Forelimb muscle (tissue), 1 donor: ENCODE data around the gene NTNG2. TPM values are rescaled to one million over a fixed set of nuclear protein-coding genes. Genes with fewer than 3 reads are reported as not detected.

ENCODE experiments used
- DNase-seq: peaks from one replicate; pipeline ENCODE4 v3.0.0-alpha.2; 2013; ENCODE audit warnings: low read depth
- polyA plus RNA-seq: library from polyadenylated mRNA; unstranded; fragments of 120-200 nt; gene quantifications from one replicate; pipeline ENCODE4 v1.2.1, GENCODE V29; 2013; ENCODE audit not compliant: insufficient read length

NTNG2 gene
- polyA plus RNA-seq, 1 donor, result 0.25 TPM

DNA sequence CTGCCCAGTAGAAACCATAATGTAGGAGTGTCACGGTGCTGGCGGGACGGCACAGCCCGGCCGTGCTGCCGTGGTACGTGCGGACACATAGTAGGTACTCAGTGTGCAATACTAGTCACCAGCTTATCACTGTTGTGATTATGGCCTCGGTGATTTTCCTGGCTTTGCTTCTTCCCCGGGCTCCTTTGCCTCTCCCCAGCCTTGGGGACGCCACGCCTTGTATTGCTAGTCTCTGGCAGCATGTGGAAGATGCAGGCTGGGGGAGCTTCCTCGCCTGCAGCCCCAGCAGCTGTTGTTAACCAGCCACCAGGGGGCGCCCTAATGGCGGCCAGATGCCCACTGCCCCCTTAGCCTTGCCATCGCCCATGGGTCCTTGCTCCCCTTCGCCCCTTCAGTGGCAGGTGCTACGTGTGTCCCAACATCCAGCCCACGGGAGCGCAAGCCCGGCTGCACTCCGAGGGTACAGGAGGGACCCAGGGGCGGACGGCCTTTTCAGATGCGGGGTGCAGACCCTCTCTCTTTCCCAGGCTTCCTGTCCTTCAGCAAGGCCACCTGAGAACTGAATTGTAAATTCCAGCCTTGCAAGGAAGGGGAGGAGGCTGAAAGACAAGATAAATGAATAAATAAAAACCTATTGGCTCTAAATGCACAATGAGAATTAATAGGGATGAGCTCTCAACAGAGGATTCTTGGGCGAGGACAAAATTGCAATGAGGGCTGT lies 8.0 kb downstream of the NTNG2 start:
- DNase-seq, result no peak

DNA sequence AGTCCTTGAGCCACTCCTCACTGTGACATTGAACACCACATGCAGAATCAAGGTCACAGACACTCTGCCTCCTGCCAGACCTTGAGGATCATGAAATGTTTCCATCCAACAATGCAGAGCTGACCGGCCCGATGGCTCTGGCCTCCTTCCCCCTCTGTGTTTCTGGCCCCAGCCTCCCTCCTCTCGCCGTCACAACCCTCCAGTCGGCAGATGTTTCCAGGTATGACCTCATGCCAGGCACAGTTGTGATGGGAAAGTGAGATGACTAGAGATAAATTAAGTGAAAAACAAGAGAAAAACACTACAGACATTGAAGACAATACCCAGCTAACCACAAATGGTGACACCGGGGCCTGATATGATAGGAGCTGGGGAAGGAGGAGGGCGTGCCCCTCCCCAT lies 9.8 kb downstream of the NTNG2 start:
- no peak for DNase-seq

DNA sequence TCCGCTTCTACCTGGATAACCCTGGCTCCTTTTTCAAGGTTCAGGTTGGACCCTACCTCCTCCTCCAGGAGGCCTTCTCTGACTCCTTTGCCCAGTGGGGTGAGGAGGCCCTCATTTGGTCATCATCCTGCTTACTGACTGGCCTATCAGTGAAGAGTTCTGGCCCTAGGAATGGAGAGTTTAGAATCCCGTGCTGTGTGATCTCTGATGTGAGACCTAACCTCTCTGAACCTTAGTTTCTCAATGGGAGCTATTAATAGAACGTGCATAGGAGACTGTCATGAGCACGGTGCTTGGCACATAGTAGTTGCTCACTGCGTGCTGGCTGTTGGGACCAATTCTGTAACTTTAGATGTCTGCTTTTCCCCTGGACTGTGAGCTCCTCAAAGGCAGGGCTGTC lies 10.3 kb downstream of the NTNG2 start:
- DNase-seq, result no peak

DNA sequence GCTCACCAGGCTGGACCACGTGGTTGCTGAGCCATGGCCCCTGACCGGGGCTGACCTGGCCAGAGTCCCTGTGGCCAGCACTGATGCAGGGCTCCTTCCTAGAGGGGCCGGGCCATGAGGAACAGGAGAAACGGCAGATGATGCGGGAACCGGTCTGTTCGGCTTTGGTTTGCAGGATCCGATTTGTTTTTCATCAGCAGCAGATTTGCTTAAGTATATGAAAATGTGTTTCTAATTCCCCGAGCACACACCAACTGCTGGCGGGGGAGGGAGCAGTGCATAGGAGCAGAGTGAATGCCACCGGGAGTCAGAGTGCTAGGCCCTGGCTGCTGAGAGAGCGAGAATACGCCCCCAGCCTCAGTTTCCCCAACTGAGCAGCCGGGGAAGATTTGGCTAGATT lies 13.6 kb downstream of the NTNG2 start:
- DNase-seq, result no peak

DNA sequence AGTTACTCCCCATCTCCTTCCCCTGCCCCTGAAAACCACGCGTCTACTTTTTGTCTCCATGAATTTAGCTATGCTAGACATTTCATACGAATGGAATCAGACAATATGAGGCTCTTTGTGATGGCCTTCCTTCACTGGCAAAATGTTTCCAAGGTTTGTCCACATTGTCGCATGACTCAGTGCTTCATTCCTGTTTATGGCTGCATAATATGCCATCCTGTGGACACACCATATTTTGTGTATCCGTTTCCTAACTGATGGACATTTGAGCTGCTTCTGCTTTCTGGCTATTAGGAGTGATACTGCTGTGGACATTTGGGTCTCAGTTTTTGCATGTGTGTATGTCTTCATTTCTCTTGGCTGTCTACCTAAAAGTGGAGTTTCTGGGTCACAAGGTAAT lies 14.5 kb downstream of the NTNG2 start:
- DNase-seq, result no peak

DNA sequence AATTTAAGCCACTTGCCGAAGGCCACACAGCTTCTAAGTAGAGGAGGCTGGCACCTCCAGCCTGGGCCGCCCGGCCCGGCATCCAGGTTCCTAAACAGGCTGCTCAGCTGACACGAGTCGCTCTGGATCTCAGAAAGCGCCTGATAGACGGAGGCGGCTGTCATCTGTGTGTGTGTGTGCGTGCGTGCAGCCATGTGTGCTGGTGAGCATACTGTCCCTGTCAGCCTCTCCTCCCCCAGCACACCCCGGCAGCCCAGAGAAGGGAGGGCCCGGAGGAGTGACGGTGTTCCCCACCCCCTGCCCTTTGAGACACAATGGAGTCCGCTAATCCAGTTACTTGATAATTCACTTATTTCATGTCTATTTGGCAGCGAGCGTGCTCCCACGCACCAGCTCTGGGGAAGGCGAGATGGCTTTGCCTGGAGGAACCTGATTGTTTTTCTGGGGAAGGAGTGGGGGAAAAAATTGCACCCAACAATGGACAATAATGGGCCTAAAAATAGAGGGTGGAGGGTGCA lies 20.0 kb downstream of the NTNG2 start:
- DNase-seq, result no peak

DNA sequence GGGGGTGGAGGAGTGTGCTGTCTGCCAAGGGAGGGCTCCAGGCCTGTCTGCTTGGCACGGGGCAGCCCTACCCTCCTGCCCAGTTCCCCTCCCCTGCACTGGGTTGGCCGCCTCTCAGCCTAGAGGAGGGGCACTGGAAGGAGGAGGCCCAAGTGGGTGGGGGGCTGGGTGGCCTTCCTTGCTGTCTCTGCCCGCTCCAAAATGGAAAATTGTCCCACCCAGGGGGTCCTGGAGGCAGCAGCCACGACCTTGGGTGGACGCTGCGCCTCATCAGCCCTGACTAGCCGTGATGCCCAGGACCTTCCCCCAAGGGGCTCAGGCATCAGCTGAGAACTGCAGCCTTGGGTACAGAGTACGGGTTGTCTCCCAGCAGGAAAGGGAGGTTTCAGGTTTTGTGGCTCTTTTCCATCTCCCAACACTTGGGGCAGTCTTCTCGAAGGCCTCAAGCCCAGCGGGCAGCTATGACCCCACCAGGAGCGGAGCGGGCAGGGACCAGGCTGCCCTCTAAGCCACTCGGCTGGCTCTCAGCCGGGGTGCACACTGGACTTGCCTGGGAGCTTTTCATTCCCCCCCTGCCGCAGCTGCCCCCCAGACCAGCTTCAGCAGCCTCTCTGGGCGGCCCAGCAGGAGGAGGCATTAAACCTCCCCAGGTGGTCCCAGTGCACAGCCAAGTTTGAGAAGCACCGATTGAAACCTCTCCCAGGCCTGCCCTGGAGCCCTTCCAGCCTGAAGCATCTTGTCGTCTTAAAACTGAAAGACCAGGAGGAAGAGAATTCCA lies 20.6 kb downstream of the NTNG2 start:
- no peak for DNase-seq

DNA sequence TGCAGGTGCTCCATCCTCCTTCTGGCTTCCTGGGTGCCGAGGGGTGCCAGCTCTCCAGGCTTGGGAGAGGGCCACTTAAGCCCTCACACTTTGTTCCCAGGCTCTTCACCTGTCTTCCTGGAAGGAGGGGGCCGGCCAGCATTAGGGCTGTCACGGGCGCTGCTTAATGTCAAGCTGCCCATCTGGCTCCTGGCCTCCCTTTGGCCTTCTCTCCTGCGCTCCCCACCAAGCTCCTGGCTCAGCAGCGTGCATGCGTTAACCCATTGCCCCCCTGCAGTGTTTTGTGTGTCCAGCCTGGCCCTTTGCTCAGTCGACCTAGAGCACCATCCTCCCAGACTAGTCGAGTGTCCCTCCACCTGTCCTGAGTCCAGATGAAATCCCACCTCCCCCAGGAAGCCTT lies 21.3 kb downstream of the NTNG2 start:
- DNase-seq, result no peak

DNA sequence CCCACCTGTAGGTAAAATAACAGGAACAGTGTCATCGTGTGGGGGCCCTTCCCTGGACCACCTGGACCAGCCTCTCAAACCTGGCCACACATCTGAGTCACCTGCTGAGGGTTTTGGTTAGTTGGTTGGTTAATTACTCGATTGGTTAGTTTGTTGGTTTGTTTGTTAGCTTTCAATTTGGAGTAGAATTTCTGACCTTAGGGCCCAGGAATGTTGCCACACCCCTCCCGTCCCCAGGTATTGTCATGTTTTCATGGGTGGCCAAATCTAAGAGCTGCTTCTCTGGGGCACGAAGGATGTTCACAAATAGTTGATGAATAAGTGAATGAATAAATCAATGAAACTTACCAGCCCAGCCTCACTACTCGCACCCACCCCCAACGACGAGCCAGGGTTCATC lies 21.9 kb downstream of the NTNG2 start:
- no peak for DNase-seq

DNA sequence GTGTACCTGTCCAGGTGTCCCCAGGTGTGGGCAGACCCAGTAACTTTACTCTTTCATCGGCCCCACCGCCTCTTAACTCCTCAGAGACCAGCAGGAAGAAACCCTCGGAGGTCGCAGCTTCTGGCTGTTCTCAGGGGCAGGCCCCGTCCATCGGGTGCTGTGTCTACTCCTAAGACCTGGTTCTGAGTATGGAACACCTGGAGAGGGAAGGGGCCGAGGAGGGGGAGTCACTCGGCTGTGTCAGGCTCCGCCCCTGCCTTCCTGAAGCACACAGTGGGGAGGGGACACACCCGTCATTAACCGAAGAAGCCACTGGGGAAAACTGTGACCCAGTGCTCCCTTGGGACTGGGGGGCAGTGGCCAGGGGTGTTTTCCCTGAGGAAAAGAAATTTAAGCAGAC lies 22.3 kb downstream of the NTNG2 start:
- no peak for DNase-seq

DNA sequence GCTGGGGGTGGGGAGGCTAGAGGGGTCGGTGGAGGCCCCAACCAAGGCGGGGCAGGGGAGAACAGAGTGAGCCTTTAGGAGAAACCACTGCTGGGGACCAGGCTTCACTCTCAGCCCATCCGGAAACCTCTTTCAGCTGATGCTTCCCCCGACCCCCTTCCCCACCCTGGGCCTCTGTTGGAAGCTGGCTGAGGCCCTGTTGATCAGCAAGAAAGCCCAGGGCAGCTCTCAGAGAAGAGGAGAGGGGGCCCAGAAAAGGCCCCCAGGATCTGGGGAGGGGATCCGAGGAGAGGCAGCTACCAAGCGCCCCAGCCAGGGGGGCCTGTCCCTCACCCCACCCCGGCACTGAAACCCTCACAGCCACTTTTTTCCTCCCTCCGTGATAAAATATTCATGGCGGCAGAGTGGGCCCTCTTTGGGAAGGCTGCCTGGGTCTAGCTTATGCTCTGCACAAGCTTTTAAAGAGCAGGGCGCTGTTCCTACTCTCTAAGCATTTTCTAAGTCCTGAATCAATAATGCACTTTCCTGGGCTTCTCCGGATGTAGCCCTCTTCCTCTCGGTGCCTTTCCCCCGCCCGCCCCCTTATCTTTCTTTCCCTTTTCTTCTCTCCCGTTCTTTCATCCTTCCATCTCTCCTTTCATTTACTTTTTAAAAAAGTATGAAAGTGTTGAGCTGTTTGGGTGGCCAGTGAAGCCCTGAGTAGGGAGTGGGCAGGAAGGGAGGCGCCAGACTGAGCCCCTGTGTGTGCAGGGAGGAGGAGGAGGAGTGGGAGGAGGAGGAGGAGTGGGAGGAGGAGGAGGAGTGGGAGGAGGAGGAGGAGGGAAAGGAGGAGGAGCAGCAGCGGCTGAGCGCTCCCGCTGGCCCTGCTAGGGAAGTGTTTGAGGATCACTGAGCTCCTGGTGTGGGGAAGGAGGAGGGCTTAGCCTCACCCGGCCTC lies 23.5 kb downstream of the NTNG2 start:
- no peak for DNase-seq

DNA sequence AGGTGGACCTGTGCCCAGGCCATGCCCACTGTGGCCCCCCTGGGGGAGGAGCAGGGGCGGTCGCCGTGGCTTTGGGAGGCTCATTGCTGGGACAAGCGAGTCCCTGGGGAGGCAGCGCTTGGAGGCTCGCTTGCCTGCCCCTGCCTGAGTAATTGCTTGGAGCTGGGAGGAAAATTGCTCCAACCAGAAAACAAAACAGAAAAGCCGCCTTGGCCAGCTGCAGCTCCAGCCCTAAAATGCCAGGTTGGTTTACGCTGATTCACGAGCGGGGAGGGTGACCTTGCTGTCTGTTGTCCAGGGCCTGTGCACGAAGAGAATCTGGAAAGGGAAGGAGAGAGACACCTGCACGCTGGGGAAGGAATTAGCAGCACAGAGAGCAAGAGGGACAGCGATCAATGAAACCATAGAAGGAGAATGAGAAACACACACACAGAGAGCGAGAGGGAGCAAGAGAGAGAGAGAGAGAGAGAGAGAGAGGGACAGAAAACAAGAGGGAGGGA lies 25.3 kb downstream of the NTNG2 start:
- DNase-seq, result no peak

DNA sequence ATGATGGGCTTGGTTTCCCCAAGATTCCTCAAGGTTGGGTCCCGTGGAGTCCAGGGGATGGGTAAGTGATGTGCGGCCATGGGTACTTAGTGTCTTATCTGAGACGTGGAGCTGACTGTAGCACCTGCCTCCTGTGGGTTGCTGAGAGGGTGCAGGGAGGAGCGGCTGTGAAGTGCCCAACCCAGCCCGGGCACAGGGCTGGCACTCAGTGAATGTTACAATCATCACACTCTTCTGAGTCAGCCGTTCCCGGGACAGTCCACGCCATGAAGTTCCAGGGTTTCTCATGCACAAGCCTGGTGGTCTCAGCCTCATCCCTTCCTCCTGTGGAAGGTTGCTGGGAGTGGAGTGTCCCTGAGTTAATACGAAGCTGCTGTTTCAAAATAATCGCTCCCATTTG lies 29.1 kb downstream of the NTNG2 start:
- DNase-seq, result no peak

DNA sequence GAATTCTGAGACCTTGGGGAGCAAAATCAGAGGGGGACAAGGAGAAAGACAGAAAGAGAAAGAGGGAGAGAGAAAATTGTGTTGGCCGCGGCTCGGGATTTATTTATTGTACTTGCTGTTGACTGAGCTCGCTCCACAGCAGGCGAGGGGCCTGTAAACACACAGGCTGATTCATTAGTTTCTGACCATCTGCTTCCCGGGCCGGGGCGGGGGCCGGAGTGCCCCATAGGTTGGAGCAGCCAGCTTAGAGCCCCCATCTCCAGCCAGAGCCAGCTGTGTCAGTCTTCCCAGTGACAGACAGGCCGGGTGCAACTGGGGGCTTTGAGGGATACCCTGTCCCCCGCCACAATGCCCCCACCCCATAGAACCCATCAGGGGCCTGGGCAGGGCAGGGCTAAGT lies 30.9 kb downstream of the NTNG2 start:
- no peak for DNase-seq

DNA sequence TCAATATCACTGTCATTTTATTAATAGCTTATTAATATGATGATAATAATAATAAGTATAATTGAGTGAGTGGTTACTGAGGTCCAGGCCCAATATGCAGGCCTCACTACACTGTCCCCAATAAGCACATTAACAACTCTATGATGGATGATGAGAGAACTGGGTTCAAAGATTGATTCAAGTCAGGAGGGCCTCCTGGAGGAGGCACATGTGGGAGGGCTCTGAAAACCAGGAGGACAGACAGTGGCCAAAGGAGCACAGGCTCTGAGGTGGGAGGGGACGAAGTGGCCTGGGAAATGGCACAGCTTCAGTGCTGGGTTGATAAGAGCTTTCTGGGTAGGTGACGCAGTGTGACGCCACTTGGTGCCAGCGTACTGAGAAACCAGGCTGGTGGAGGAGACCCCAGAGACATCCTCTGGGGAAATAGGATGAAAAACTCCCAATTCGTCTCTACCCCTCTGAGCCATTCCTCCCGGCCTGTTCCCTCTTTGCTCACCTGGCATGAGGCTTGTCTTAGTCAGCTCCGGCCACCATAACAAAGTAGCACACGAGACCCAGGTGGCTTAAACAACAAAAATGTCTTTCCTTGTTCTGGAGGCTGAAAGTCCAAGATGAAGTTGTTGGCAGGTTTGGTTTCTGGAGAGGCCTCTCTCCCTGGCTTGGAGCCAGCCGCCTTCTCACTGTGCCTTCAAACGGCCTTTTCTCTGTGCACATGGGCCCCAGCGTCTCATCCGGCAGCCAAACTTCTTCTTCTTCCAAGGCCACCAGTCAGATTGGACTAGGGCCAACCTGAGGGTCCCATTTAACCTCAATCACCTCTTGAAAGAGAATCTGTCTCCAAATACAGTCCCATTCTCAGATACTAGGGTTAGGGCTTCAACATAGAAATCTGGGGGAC lies 31.6 kb downstream of the NTNG2 start:
- DNase-seq, result no peak

DNA sequence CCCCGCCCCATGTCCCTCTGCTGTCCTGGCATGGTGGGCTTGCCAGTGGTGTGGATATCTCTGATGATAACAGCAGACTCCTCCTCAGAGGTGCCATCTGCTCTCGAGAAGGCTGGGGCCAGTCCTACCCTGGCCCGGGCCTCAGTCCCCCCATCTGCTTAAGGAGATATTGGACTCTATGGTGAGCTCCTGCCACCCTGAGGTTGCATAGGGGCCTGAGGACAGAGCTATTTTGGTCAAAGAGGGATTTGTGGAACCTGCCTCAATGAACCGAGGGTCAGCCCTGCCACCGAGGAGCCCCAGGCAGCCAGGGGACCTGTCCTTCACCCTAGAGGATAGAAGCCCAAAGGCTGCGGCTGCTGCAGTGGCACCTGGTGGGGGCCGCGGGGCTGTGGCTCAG lies 32.6 kb downstream of the NTNG2 start:
- no peak for DNase-seq

DNA sequence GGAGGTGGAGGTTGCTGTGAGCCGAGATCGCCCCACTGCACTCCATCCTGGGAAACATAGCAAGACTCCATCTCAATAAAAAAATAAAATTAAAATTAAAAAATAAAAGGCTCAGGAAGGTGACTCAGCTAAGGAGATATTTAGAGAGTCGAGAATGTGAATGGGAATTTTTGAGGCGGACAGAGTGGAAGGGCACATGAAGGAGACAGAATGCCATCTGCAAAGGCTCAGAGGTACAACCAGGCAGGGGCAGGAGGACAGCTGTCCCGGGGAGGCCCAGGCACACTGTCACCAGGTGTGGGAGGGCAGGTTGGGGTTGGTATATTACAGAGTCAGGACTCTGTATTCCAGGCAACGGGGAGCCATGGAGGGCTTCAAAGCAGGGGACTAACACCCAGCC lies 35.5 kb downstream of the NTNG2 start:
- DNase-seq, result no peak

DNA sequence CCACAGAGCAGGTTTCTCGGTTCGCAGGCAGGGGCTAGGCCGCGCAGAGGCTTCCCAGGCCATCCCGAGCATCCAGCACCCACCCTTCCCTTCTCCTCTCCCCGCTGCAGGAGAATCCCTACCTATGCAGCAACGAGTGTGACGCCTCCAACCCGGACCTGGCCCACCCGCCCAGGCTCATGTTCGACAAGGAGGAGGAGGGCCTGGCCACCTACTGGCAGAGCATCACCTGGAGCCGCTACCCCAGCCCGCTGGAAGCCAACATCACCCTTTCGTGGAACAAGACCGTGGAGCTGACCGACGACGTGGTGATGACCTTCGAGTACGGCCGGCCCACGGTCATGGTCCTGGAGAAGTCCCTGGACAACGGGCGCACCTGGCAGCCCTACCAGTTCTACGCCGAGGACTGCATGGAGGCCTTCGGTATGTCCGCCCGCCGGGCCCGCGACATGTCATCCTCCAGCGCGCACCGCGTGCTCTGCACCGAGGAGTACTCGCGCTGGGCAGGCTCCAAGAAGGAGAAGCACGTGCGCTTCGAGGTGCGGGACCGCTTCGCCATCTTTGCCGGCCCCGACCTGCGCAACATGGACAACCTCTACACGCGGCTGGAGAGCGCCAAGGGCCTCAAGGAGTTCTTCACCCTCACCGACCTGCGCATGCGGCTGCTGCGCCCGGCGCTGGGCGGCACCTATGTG lies 36.1 kb downstream of the NTNG2 start:
- DNase-seq, result no peak

DNA sequence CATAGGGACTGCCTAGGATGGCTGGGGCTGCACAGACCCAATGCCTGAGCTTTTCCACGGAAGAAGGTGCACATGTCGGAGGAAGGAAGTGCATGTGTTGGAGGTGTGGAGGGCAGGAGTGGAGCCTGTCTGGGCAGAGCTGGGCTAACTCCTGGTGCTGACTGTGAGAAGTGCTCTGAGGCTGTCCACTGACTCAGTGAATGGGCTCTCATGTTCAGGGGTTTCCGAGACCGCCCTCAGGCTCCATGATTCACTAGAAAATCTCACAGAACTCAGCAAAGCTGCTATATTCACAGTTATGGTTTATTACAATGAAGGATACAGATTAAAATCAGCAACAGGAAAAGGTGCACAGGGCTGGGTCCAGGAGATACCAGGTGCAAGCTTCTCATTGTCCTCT lies 37.2 kb downstream of the NTNG2 start:
- no peak for DNase-seq

DNA sequence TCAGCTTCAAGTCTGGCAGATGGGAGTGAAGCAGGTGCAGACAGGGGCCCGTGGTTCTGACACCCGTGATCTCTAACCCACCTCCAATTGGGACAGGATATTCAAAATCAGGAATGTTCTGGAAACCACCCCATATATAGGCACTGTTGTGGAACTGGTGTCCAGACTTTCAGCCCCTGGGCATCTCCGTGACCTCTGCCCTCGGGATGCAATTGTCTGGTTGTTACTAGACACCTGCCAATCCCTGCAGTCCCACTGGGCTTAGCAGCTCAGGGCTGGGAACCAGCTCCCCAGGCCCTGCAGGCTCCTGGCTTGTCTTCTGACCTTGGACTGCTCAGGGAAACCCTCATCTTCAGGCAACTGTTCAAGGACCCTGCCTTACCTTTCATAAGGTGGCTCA lies 38.8 kb downstream of the NTNG2 start:
- DNase-seq, result no peak
